CD4-positive, alpha-beta memory T cell (primary cell): ENCODE data around the gene ISM2. TPM values are rescaled to one million over a fixed set of nuclear protein-coding genes. Genes with fewer than 3 reads are reported as not detected.

Experiments used
- CTCF ChIA-PET: fragments of 350-600 bp; sonication (Branson Sonifier 250); formaldehyde crosslinking; loops from one replicate; lab custom pipeline; 2021; ENCODE audit warnings: inconsistent platforms; ENCODE audit not compliant: partially characterized antibody; lab: Charles Lee
- POLR2A ChIA-PET: fragments of 350-600 bp; sonication (Branson Sonifier 250); formaldehyde crosslinking; loops from one replicate; lab custom pipeline; 2021; ENCODE audit not compliant: partially characterized antibody; lab: Charles Lee
- DNase-seq, 5 donors: peaks; one replicate each; pipeline versions ENCODE4 v3.0.0 to v3.0.0-alpha.2; 2020 to 2022; ENCODE audit warnings: mixed read lengths in 1 of 5
- H3K27ac ChIP-seq: one replicate; pipeline ENCODE4 v1.7.0; 2013; ENCODE audit warnings: low read depth, low read length
- H3K27me3 ChIP-seq: 2 replicates; pipeline ENCODE4 v1.7.0; 2013; ENCODE audit warnings: mild to moderate bottlenecking, low read length, moderate library complexity; ENCODE audit not compliant: insufficient read depth
- H3K36me3 ChIP-seq: 2 replicates; pipeline ENCODE4 v1.7.0; 2013; ENCODE audit warnings: mild to moderate bottlenecking, low read length, moderate library complexity; ENCODE audit not compliant: insufficient read depth
- H3K4me1 ChIP-seq: 2 replicates; pipeline ENCODE4 v1.7.0; 2013; ENCODE audit warnings: mild to moderate bottlenecking, low read length, moderate library complexity; ENCODE audit not compliant: insufficient read depth
- H3K4me3 ChIP-seq, 2 donors: one replicate each; pipeline ENCODE4 v1.7.0; 2013; ENCODE audit warnings: low read length in 2 of 2, mild to moderate bottlenecking in 1 of 2
- H3K9me3 ChIP-seq, 2 donors: one replicate each; pipeline ENCODE4 v1.7.0; 2013; ENCODE audit warnings: low read length in 2 of 2, control low read depth in 1 of 2; ENCODE audit not compliant: control insufficient read depth in 1 of 2
- H3K27ac Mint-ChIP-seq, 7 donors: one replicate each; pipeline ENCODE4 v1.8.0; 2020 to 2021; ENCODE audit warnings: mixed read lengths in 7 of 7, mild to moderate bottlenecking in 6 of 7, inconsistent platforms in 3 of 7, moderate library complexity in 3 of 7
- H3K27me3 Mint-ChIP-seq, 2 donors: one replicate each; pipeline ENCODE4 v1.8.0; 2020 to 2021; ENCODE audit warnings: mixed read lengths in 2 of 2
- H3K36me3 Mint-ChIP-seq, 2 donors: one replicate each; pipeline ENCODE4 v1.8.0; 2020 to 2021; ENCODE audit warnings: mixed read lengths in 2 of 2, inconsistent platforms in 1 of 2, mild to moderate bottlenecking in 1 of 2
- H3K4me1 Mint-ChIP-seq, 4 donors: one replicate each; pipeline ENCODE4 v1.8.0; 2020 to 2021; ENCODE audit warnings: mixed read lengths in 4 of 4, mild to moderate bottlenecking in 1 of 4
- H3K4me3 Mint-ChIP-seq, 8 donors: one replicate each; pipeline ENCODE4 v1.8.0; 2020 to 2021; ENCODE audit warnings: mixed read lengths in 8 of 8, mild to moderate bottlenecking in 7 of 8, moderate library complexity in 6 of 8, inconsistent platforms in 3 of 8
- H3K9me3 Mint-ChIP-seq, 8 donors: one replicate each; pipeline ENCODE4 v1.8.0; 2020 to 2021; ENCODE audit warnings: mixed read lengths in 8 of 8, mild to moderate bottlenecking in 5 of 8, inconsistent platforms in 3 of 8, moderate library complexity in 1 of 8
- intact Hi-C: fragments of 100-400 bp; cut with micrococcal nuclease; formaldehyde crosslinking; loops from one replicate; pipeline ENCODE4 v1.15.1; 2023
- polyA plus RNA-seq, 2 donors: library from polyadenylated mRNA; unstranded; fragments of 300-500 nt; fragmentation: Illumina TruSeq; gene quantifications; one replicate each; pipeline ENCODE4 v1.2.3, GENCODE V29; 2021
- total RNA-seq, 2 experiments: library from RNA; stranded (reverse); gene quantifications; one replicate each; pipeline ENCODE4 v1.2.3, GENCODE V29; 2021

Gene ISM2
- total and polyA plus RNA-seq, 4 experiments from 2014 or later = not detected

GRCh38 chr14:77526266-77526665 is 27.6 kb upstream of the ISM2 start:
- Histone ChIP-seq H3K9me3 (no peaks in the 10 kb centered on the region), H3K27ac (no peak overlapping the region), H3K36me3 (peaks cover under 1% of the 10 kb centered on the region), H3K4me1 (no peaks in the 10 kb centered on the region), H3K4me3 (no peak overlapping the region), H3K27me3 (no peaks in the 10 kb centered on the region)
- Mint-ChIP-seq H3K36me3 (peaks cover 15 to 25% of the 10 kb centered on the region in 2 donors), H3K9me3 (no peaks in the 10 kb centered on the region), H3K27ac (peak overlapping the region in 1 of 7 donors; percentile 3), H3K4me1 (peaks cover 0 to 5% (median 2%) of the 10 kb centered on the region in 4 donors), H3K4me3 (no peak overlapping the region), H3K27me3 (no peaks in the 10 kb centered on the region)
- ChIA-PET CTCF (interaction anchor here (1.6 kb wide), 1 partner anchor 106 kb away, joined by 4 read pairs; no protein-coding TSS in a partner anchor), POLR2A (no interaction called here)
- no peak for DNase-seq
- intact Hi-C loops = no loop called here

DNA sequence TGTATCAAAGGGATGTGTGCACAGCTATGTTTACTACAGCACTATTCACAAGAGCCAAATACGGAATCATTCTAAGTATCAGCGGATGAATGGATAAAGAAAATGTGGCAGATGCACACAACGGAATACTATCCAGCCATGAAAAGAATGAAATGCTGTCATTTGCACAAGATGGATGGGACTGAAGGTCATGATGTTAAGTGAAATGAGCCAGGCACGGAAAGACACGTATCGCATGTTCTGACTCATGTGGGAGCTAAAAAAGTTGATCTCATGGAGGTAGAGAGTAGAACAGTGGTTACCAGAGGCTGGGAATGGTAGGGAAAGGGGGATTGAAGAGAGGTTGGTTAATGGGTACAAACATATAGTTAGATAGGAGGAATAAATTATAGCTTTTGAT is 25.9 kb upstream of the ISM2 start:
- H3K27ac ChIP-seq = no peak overlapping the region
- H3K27ac Mint-ChIP-seq = peak overlapping the region in 3 of 7 donors; percentile 11 to 76 (median 39)
- intact Hi-C loops = no loop called here
- no peak overlapping the region for H3K4me3 Mint-ChIP-seq
- no peaks in the 10 kb centered on the region for H3K27me3 ChIP-seq
- H3K9me3 ChIP-seq = no peaks in the 10 kb centered on the region
- no peak for DNase-seq
- no peaks in the 10 kb centered on the region for H3K9me3 Mint-ChIP-seq
- peaks cover 13% of the 10 kb centered on the region for H3K36me3 ChIP-seq
- ChIA-PET POLR2A (no interaction called here), CTCF (no interaction called here)
- H3K4me1 Mint-ChIP-seq = peaks cover 0 to 5% (median 2%) of the 10 kb centered on the region in 4 donors
- no peak overlapping the region for H3K4me3 ChIP-seq
- H3K4me1 ChIP-seq = no peaks in the 10 kb centered on the region
- no peaks in the 10 kb centered on the region for H3K27me3 Mint-ChIP-seq
- H3K36me3 Mint-ChIP-seq = peaks cover 32 to 37% of the 10 kb centered on the region in 2 donors

DNA sequence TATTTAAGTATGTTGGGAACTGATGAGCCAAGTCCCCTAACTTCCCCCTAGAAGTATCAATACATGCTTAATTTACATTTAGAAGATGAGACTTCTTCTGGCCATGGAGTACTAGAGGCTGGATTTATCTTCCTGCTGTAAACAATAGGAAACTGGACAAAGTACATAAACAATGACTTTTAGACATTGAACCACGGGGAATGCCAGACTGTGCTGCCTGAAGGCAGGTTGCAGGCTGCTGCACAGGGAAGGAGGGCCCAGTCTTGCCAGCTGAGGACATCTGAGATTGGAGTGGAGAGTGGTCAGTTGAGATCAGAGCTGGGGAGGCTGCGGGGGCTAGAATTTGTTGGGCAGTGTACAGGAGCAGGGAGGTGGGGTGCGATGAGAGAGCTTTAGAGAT is 24.5 kb upstream of the ISM2 start:
- intact Hi-C loops = no loop called here
- POLR2A ChIA-PET = no interaction called here
- peaks cover 22% of the 10 kb centered on the region for H3K36me3 ChIP-seq
- no peak overlapping the region for H3K27ac ChIP-seq
- H3K9me3 Mint-ChIP-seq = no peaks in the 10 kb centered on the region
- H3K36me3 Mint-ChIP-seq = peaks cover 46 to 48% of the 10 kb centered on the region in 2 donors
- CTCF ChIA-PET = no interaction called here
- peak overlapping the region in 2 of 7 donors; percentile 45 to 69 for H3K27ac Mint-ChIP-seq
- H3K4me1 ChIP-seq = no peaks in the 10 kb centered on the region
- H3K9me3 ChIP-seq = no peaks in the 10 kb centered on the region
- no peak overlapping the region for H3K4me3 ChIP-seq
- no peaks in the 10 kb centered on the region for H3K27me3 ChIP-seq
- no peak for DNase-seq
- H3K27me3 Mint-ChIP-seq = no peaks in the 10 kb centered on the region
- H3K4me1 Mint-ChIP-seq = peaks cover 0 to 5% (median 2%) of the 10 kb centered on the region in 4 donors
- H3K4me3 Mint-ChIP-seq = no peak overlapping the region

DNA sequence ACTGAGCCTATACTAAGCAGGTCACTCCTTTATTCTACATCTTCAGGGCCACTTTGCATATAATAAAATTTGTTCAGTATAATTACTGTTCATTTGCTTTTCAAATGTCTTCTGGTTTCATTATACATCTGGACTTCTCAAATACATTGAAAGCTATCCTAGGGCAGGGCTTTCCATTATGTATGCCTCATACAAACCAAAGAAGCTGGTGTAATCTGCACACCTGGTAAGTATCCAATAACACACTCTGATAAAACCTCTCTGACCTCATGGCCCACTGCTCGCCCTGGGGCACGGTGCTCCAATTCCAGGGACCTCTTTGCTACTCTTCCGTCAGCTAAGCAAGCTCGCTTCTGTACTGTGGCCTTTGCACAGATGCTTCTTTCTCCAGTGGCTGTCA is 21.9 kb upstream of the ISM2 start:
- no peak overlapping the region for H3K27ac ChIP-seq
- intact Hi-C loops = no loop called here
- Mint-ChIP-seq H3K27me3 (no peaks in the 10 kb centered on the region), H3K9me3 (no peaks in the 10 kb centered on the region), H3K4me3 (no peak overlapping the region), H3K36me3 (peaks cover 63 to 66% of the 10 kb centered on the region in 2 donors), H3K4me1 (peaks cover 0 to 5% (median 2%) of the 10 kb centered on the region in 4 donors), H3K27ac (no peak overlapping the region)
- H3K36me3 ChIP-seq = peaks cover 32% of the 10 kb centered on the region
- POLR2A ChIA-PET = no interaction called here
- H3K4me1 ChIP-seq = no peaks in the 10 kb centered on the region
- DNase-seq = no peak
- no peak overlapping the region for H3K4me3 ChIP-seq
- H3K27me3 ChIP-seq = no peaks in the 10 kb centered on the region
- CTCF ChIA-PET = interaction anchor here (0.5 kb wide), 1 partner anchor 160 kb away, joined by 3 read pairs; no protein-coding TSS in a partner anchor
- no peaks in the 10 kb centered on the region for H3K9me3 ChIP-seq

- CTCF ChIA-PET = no interaction called here
- peaks cover 72 to 77% of the 10 kb centered on the region in 2 donors for H3K36me3 Mint-ChIP-seq
Observed at GRCh38 chr14:77516126-77516525, 17.5 kb upstream of the ISM2 start.

GRCh38 chr14:77511486-77512162 is 13.0 kb upstream of the ISM2 start:
- peaks cover 20% of the 10 kb centered on the region for H3K36me3 ChIP-seq
- no peaks in the 10 kb centered on the region for H3K27me3 ChIP-seq
- Mint-ChIP-seq H3K4me1 (no peaks in the 10 kb centered on the region), H3K4me3 (no peak overlapping the region), H3K27me3 (no peaks in the 10 kb centered on the region), H3K27ac (no peak overlapping the region), H3K9me3 (no peaks in the 10 kb centered on the region), H3K36me3 (peaks cover 69 to 72% of the 10 kb centered on the region in 2 donors)
- intact Hi-C loops = no loop called here
- no peaks in the 10 kb centered on the region for H3K4me1 ChIP-seq
- ChIA-PET POLR2A (no interaction called here), CTCF (no interaction called here)
- H3K9me3 ChIP-seq = no peaks in the 10 kb centered on the region
- H3K4me3 ChIP-seq = no peak overlapping the region
- no peak for DNase-seq
- no peak overlapping the region for H3K27ac ChIP-seq

More at GRCh38 chr14:77516126-77516525, 17.5 kb upstream of the ISM2 start:
- Histone ChIP-seq H3K9me3 (no peaks in the 10 kb centered on the region), H3K36me3 (peaks cover 45% of the 10 kb centered on the region), H3K27me3 (no peaks in the 10 kb centered on the region), H3K4me1 (no peaks in the 10 kb centered on the region), H3K27ac (no peak overlapping the region), H3K4me3 (no peak overlapping the region)
- intact Hi-C loops = no loop called here
- H3K9me3 Mint-ChIP-seq = no peaks in the 10 kb centered on the region
- POLR2A ChIA-PET = no interaction called here
- H3K27ac Mint-ChIP-seq = no peak overlapping the region
- H3K4me1 Mint-ChIP-seq = no peaks in the 10 kb centered on the region
- no peaks in the 10 kb centered on the region for H3K27me3 Mint-ChIP-seq
- no peak overlapping the region for H3K4me3 Mint-ChIP-seq
- DNase-seq = no peak

DNA sequence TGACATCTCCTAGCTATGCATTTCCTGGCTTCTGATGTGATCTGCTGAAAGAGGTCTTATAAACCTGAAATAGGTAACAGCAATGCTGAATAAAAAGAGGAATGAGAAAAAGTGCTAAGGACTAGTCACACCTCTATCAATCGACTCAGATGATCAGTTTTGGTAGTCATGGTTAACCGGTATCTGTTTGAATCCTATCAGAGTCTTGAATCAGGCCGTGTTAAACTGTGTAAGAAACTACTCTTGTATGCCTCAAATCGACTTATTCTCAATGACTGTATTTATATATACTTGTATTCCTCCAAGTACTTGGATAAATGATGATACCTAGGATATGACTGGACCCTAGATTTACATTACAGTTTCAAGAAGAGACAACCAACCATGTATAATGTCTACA is 10.8 kb upstream of the ISM2 start:
- ChIA-PET POLR2A (no interaction called here), CTCF (no interaction called here)
- Histone ChIP-seq H3K4me1 (no peaks in the 10 kb centered on the region), H3K4me3 (no peak overlapping the region), H3K27me3 (no peaks in the 10 kb centered on the region), H3K27ac (no peak overlapping the region), H3K9me3 (no peaks in the 10 kb centered on the region), H3K36me3 (peaks cover 19% of the 10 kb centered on the region)
- Mint-ChIP-seq H3K27ac (no peak overlapping the region), H3K36me3 (peaks cover 61 to 69% of the 10 kb centered on the region in 2 donors), H3K9me3 (peaks cover 0 to 9% (median 3%) of the 10 kb centered on the region in 8 donors), H3K4me3 (no peak overlapping the region), H3K27me3 (no peaks in the 10 kb centered on the region), H3K4me1 (no peaks in the 10 kb centered on the region)
- DNase-seq = no peak
- intact Hi-C loops = no loop called here
